SKM-1 (cell line): ENCODE data around the gene GRAP2.
A peak's percentile ranks its signal among the peaks of the same experiment; 100 is the strongest.

ENCODE experiments used
- DNase-seq: peaks from one replicate; lab custom pipeline; 2025; ENCODE audit not compliant: unreplicated experiment; lab: John Stamatoyannopoulos, UW

GRAP2 gene

GRCh38 chr22:39923696-39924095 lies 22.8 kb downstream of the GRAP2 start:
- DNase-seq = no peak

GRCh38 chr22:39924286-39924685 lies 23.4 kb downstream of the GRAP2 start:
- DNase-seq = no peak

GRCh38 chr22:39925273-39925672 lies 24.4 kb downstream of the GRAP2 start:
- DNase-seq = no peak

GRCh38 chr22:39925909-39926679 lies 25.2 kb downstream of the GRAP2 start:
- DNase-seq = no peak

- no peak for DNase-seq
Measured at GRCh38 chr22:39926753-39927152, 25.9 kb downstream of the GRAP2 start.

- no peak for DNase-seq
Measured at GRCh38 chr22:39927544-39927943, 26.7 kb downstream of the GRAP2 start.

GRCh38 chr22:39928536-39929520 lies 27.9 kb downstream of the GRAP2 start:
- no peak for DNase-seq

- DNase-seq = no peak
Measured at GRCh38 chr22:39931251-39931650, 30.4 kb downstream of the GRAP2 start.

- no peak for DNase-seq
Measured at GRCh38 chr22:39932166-39932565, 31.3 kb downstream of the GRAP2 start.

- DNase-seq = peak; percentile 3
Measured at GRCh38 chr22:39932918-39933649, 32.2 kb downstream of the GRAP2 start.

GRCh38 chr22:39933741-39934140 lies 32.9 kb downstream of the GRAP2 start:
- DNase-seq = no peak

- DNase-seq = no peak
Measured at GRCh38 chr22:39935116-39935515, 34.2 kb downstream of the GRAP2 start.

GRCh38 chr22:39935612-39936011 lies 34.7 kb downstream of the GRAP2 start:
- no peak for DNase-seq

- DNase-seq = no peak
Measured at GRCh38 chr22:39936523-39937145, 35.8 kb downstream of the GRAP2 start.

GRCh38 chr22:39937906-39938305 lies 37.0 kb downstream of the GRAP2 start:
- no peak for DNase-seq

GRCh38 chr22:39938509-39939111 lies 37.7 kb downstream of the GRAP2 start:
- DNase-seq = no peak

GRCh38 chr22:39939830-39940229 lies 38.9 kb downstream of the GRAP2 start:
- DNase-seq = no peak

- no peak for DNase-seq
Measured at GRCh38 chr22:39940757-39941305, 39.9 kb downstream of the GRAP2 start.

GRCh38 chr22:39941601-39942000 lies 40.7 kb downstream of the GRAP2 start:
- no peak for DNase-seq
